GM19467 (cell line): ENCODE measurements around the gene NOM1.

Source experiments
- ATAC-seq: cut with Tn5 transposase; IDR thresholded peaks from one replicate; pipeline ENCODE4 v1.9.1; 2021; ENCODE audit warnings: mild to moderate bottlenecking, moderate library complexity; ENCODE audit not compliant: unreplicated experiment

Gene NOM1

GRCh38 chr7:156979711-156980110, 30.2 kb downstream of the NOM1 start:
- ATAC-seq: no peak

GRCh38 chr7:156984174-156984891, 34.8 kb downstream of the NOM1 start:
- no peak for ATAC-seq

GRCh38 chr7:156985101-156985992, 35.8 kb downstream of the NOM1 start:
- ATAC-seq: no peak

- no peak for ATAC-seq
Measured at GRCh38 chr7:156986378-156986777, 36.9 kb downstream of the NOM1 start.

- no peak for ATAC-seq
Measured at GRCh38 chr7:156988343-156989185, 39.1 kb downstream of the NOM1 start.

- no peak for ATAC-seq
Measured at GRCh38 chr7:156989766-156990535, 40.4 kb downstream of the NOM1 start.

- no peak for ATAC-seq
Measured at GRCh38 chr7:156993021-156993924, 43.8 kb downstream of the NOM1 start.

- no peak for ATAC-seq
Measured at GRCh38 chr7:156993925-156994235, 44.4 kb downstream of the NOM1 start.

- no peak for ATAC-seq
Measured at GRCh38 chr7:156994417-156994816, 44.9 kb downstream of the NOM1 start.

- no peak for ATAC-seq
Measured at GRCh38 chr7:156998988-156999957, 49.8 kb downstream of the NOM1 start.

GRCh38 chr7:156999958-157000726, 50.6 kb downstream of the NOM1 start:
- no peak for ATAC-seq

GRCh38 chr7:157000741-157001653, 51.5 kb downstream of the NOM1 start:
- no peak for ATAC-seq

GRCh38 chr7:157001920-157002818, 52.7 kb downstream of the NOM1 start:
- ATAC-seq: no peak

GRCh38 chr7:157002819-157003421, 53.4 kb downstream of the NOM1 start:
- no peak for ATAC-seq

- no peak for ATAC-seq
Measured at GRCh38 chr7:157003445-157003755, 53.9 kb downstream of the NOM1 start.
